K562 (cell line): Measurements from ENCODE around the gene ODAD2.

Experiments
- CTCF ChIP-seq, 3 experiments: IDR thresholded peaks in 2 of 3; conservative IDR thresholded peaks in 1 of 3; 2 replicates each; pipeline ENCODE4 v1.5.1; 2011 to 2012; ENCODE audit warnings: low read length in 3 of 3, mild to moderate bottlenecking in 3 of 3, control low read depth in 2 of 3, improper control_type of control experiment in 1 of 3, inconsistent platforms in 1 of 3, low read depth in 1 of 3, mixed read lengths in 1 of 3, moderate library complexity in 1 of 3; ENCODE audit not compliant: insufficient read depth in 2 of 3
- MTA3 ChIP-seq: fragments of 450-650 bp; formaldehyde crosslinking; IDR thresholded peaks from 2 replicates; pipeline ENCODE4 v1.6.1; 2017; ENCODE audit warnings: mild to moderate bottlenecking, borderline replicate concordance
- NFIC ChIP-seq: fragments of 450-650 bp; IDR thresholded peaks from 2 replicates; pipeline ENCODE4 v1.6.1; 2017; ENCODE audit warnings: mild to moderate bottlenecking, inconsistent platforms
- PCBP1 ChIP-seq: fragments of 200-400 bp; formaldehyde crosslinking; IDR thresholded peaks from 2 replicates; pipeline ENCODE4 v1.6.1; 2018; ENCODE audit warnings: mild to moderate bottlenecking, low read depth, low read length; ENCODE audit not compliant: poor library complexity, severe bottlenecking
- SMAD1 ChIP-seq: fragments of 150-350 bp; IDR thresholded peaks from 2 replicates; pipeline ENCODE4 v1.6.1; 2014; ENCODE audit warnings: low read length, low read depth; ENCODE audit not compliant: partially characterized antibody
- TOE1 ChIP-seq, 2 experiments: fragments of 450-650 bp in 1 of 2; sonication (generic) in 1 of 2; formaldehyde crosslinking in 1 of 2; IDR thresholded peaks; 2 replicates each; pipeline versions ENCODE4 v1.7.1 to v1.8.0; 2016 to 2022; ENCODE audit warnings: borderline replicate concordance in 2 of 2, mild to moderate bottlenecking in 2 of 2, antibody characterized with exemption in 1 of 2, inconsistent platforms in 1 of 2, low read depth in 1 of 2, missing genetic modification reagents in 1 of 2, moderate library complexity in 1 of 2
- TF ChIP-seq, protein P1 (sequence below): sonication (generic); formaldehyde crosslinking; IDR thresholded peaks from 2 replicates; pipeline ENCODE4 v1.8.1; 2023; ENCODE audit warnings: missing genetic modification reagents, mild to moderate bottlenecking, borderline replicate concordance

DNA sequence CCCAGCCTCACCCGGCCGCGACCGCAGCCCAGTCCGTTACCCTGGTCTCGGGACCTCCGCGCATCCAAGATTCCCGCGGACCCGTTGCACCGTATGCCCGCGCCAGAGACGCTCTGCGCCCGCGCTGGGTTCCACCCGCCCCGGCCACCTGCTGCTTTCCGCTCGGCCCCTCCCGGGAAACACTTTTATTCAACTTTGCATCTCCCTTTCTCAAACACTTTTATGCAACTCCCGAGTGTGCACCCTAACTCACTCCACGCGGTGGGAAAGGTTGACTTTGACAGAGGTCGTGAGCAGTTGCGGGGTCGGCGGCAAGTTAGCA is at the start of gene ODAD2:
- TF ChIP-seq PCBP1 (no peak), SMAD1 (no peak), MTA3 (no peak), NFIC (no peak), CTCF (IDR thresholded peaks at IDR 0.05 in 2 of 3, conservative IDR thresholded peaks at IDR 0.05 in 1 of 3; ENCODE audit: insufficient read depth in 2 of 3, low read depth in 1 of 3, low read length in 3 of 3) (no peak), TOE1 (IDR thresholded peaks at IDR 0.05; ENCODE audit: borderline replicate concordance) (no peak), TOE1 (CRISPR knock-in tag; IDR thresholded peaks at IDR 0.05; ENCODE audit: borderline replicate concordance, low read depth) (no peak)
- TF ChIP-seq, protein P1, sequence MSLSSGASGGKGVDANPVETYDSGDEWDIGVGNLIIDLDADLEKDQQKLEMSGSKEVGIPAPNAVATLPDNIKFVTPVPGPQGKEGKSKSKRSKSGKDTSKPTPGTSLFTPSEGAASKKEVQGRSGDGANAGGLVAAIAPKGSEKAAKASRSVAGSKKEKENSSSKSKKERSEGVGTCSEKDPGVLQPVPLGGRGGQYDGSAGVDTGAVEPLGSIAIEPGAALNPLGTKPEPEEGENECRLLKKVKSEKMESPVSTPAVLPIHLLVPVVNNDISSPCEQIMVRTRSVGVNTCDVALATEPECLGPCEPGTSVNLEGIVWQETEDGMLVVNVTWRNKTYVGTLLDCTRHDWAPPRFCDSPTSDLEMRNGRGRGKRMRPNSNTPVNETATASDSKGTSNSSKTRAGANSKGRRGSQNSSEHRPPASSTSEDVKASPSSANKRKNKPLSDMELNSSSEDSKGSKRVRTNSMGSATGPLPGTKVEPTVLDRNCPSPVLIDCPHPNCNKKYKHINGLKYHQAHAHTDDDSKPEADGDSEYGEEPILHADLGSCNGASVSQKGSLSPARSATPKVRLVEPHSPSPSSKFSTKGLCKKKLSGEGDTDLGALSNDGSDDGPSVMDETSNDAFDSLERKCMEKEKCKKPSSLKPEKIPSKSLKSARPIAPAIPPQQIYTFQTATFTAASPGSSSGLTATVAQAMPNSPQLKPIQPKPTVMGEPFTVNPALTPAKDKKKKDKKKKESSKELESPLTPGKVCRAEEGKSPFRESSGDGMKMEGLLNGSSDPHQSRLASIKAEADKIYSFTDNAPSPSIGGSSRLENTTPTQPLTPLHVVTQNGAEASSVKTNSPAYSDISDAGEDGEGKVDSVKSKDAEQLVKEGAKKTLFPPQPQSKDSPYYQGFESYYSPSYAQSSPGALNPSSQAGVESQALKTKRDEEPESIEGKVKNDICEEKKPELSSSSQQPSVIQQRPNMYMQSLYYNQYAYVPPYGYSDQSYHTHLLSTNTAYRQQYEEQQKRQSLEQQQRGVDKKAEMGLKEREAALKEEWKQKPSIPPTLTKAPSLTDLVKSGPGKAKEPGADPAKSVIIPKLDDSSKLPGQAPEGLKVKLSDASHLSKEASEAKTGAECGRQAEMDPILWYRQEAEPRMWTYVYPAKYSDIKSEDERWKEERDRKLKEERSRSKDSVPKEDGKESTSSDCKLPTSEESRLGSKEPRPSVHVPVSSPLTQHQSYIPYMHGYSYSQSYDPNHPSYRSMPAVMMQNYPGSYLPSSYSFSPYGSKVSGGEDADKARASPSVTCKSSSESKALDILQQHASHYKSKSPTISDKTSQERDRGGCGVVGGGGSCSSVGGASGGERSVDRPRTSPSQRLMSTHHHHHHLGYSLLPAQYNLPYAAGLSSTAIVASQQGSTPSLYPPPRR (CRISPR knock-in tag), result no peak
